GM18505 (cell line): ENCODE data around the gene VWA8.
"Not testable (repeated sequence)": the region's sequence is repeated elsewhere in the genome, so short reads cannot be mapped to it uniquely, and the experiment has no call there.

Experiments used
- ATAC-seq: cut with Tn5 transposase; IDR thresholded peaks from one replicate; pipeline ENCODE4 v1.9.1; 2021; ENCODE audit not compliant: unreplicated experiment
- POLR2A ChIP-seq: IDR thresholded peaks from 4 replicates; pipeline ENCODE4 v1.6.1; 2011; ENCODE audit warnings: borderline replicate concordance; ENCODE audit not compliant: insufficient read depth, insufficient read length; ENCODE audit errors: extremely low read depth

The VWA8 gene

GRCh38 chr13:41895478-41895877, 65.4 kb downstream of the VWA8 start:
- no peak for TF ChIP-seq POLR2A
- ATAC-seq, result no peak

GRCh38 chr13:41891119-41891518, 69.8 kb downstream of the VWA8 start:
- ATAC-seq, result no peak
- no peak for TF ChIP-seq POLR2A

- no peak for TF ChIP-seq POLR2A
- no peak for ATAC-seq
Observed at GRCh38 chr13:41883147-41883546, 77.8 kb downstream of the VWA8 start.

- ATAC-seq, result not testable (repeated sequence)
Observed at GRCh38 chr13:41881890-41882289, 79.0 kb downstream of the VWA8 start.

GRCh38 chr13:41880966-41881365, 79.9 kb downstream of the VWA8 start:
- ATAC-seq, result no peak
- no peak for TF ChIP-seq POLR2A

- no peak for TF ChIP-seq POLR2A
Observed at GRCh38 chr13:41864658-41865057, 96.3 kb downstream of the VWA8 start.

GRCh38 chr13:41862659-41863058, 98.2 kb downstream of the VWA8 start:
- ATAC-seq, result not testable (repeated sequence)

More at GRCh38 chr13:41864658-41865057, 96.3 kb downstream of the VWA8 start:
- no peak for ATAC-seq

GRCh38 chr13:41859565-41859964, 101.3 kb downstream of the VWA8 start:
- no peak for TF ChIP-seq POLR2A
- ATAC-seq, result no peak

- no peak for TF ChIP-seq POLR2A
- ATAC-seq, result no peak
Observed at GRCh38 chr13:41858780-41859179, 102.1 kb downstream of the VWA8 start.

GRCh38 chr13:41854758-41855157, 106.2 kb downstream of the VWA8 start:
- no peak for ATAC-seq
- no peak for TF ChIP-seq POLR2A

- no peak for TF ChIP-seq POLR2A
- no peak for ATAC-seq
Observed at GRCh38 chr13:41851351-41851750, 109.6 kb downstream of the VWA8 start.

GRCh38 chr13:41848435-41849255, 112.3 kb downstream of the VWA8 start:
- ATAC-seq, result no peak
- TF ChIP-seq POLR2A, result no peak

- TF ChIP-seq POLR2A, result no peak
- ATAC-seq, result no peak
Observed at GRCh38 chr13:41847216-41847615, 113.7 kb downstream of the VWA8 start.

GRCh38 chr13:41842036-41842620, 118.8 kb downstream of the VWA8 start:
- ATAC-seq, result no peak
- TF ChIP-seq POLR2A, result no peak
